Measurements from ENCODE around the gene RHEBL1.

Gene RHEBL1, protein sequence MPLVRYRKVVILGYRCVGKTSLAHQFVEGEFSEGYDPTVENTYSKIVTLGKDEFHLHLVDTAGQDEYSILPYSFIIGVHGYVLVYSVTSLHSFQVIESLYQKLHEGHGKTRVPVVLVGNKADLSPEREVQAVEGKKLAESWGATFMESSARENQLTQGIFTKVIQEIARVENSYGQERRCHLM

DNA sequence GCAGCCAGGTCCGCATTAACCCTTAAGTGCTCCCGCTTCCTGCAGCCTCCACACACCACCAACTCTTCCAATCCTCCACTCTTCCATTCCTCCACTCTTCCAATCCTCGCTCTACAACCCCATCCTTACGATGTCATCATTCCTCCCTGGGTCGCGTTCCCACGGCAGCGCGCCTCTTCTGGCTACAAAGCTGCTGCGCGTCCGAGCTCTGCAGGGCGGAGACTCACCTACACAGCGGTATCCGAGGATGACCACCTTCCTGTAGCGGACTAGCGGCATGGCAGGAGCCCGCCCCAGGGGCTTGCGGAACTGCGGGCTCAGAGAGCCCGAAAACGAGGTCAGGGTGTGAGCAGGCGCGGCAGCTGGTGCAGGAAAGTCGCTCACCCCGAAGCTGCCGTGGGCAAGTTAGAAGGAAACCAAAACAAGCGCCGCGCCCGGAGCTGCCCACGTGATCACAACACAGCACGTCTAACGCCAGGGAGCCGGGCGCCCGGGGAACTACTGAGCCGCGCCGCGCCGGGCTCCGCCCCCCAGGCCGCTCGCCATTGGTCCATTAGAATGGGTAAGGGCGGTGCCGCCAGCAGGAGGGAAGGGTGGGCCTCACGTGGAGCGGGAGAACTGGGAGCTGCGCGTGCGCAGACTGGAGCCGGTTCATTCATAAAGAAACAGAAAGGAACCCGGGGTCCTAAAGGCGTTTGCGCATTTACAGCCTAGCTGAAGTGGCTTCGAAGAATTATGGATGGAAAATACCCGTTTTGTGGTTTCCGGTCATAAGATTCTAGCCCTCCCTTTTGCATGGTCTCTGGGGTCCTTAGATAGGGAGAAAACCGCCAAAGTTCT is at the start of gene RHEBL1:
Gene RHEBL1, minus strand, starts transcription at position 473 of the 840 bp plus-strand sequence. Its CDS starts 194 bp downstream, at position 279.
- TF ChIP-seq, protein P1, sequence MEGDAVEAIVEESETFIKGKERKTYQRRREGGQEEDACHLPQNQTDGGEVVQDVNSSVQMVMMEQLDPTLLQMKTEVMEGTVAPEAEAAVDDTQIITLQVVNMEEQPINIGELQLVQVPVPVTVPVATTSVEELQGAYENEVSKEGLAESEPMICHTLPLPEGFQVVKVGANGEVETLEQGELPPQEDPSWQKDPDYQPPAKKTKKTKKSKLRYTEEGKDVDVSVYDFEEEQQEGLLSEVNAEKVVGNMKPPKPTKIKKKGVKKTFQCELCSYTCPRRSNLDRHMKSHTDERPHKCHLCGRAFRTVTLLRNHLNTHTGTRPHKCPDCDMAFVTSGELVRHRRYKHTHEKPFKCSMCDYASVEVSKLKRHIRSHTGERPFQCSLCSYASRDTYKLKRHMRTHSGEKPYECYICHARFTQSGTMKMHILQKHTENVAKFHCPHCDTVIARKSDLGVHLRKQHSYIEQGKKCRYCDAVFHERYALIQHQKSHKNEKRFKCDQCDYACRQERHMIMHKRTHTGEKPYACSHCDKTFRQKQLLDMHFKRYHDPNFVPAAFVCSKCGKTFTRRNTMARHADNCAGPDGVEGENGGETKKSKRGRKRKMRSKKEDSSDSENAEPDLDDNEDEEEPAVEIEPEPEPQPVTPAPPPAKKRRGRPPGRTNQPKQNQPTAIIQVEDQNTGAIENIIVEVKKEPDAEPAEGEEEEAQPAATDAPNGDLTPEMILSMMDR (IDR thresholded peaks at IDR 0.05; ENCODE audit: extremely low read depth, missing control alignments), result peak; percentile 38
- peak; percentile 96 for DNase-seq (ENCODE audit: low spot score)

DNA sequence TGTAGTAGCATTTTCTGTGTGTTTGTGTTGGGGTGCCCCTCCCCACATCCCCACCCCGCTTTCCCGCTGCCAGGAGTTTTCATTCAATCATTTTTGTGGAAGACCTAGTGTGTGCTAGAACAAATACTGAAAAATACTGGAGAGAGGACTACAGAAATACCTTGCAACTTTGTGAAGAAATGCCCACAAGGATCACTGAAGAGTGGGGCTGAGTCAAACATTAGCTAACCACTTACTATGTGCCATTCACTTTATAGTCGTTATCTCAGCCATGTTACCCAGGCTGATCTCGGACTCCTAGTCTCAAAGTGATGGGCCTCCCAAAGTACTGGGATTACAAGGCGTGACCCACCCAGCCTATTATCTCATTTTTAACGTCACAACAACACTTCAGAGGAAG is 41.4 kb upstream of the RHEBL1 start:
- no peak for DNase-seq (ENCODE audit: low spot score)
- TF ChIP-seq, protein P1 (IDR thresholded peaks at IDR 0.05; ENCODE audit: extremely low read depth, missing control alignments), result no peak

DNA sequence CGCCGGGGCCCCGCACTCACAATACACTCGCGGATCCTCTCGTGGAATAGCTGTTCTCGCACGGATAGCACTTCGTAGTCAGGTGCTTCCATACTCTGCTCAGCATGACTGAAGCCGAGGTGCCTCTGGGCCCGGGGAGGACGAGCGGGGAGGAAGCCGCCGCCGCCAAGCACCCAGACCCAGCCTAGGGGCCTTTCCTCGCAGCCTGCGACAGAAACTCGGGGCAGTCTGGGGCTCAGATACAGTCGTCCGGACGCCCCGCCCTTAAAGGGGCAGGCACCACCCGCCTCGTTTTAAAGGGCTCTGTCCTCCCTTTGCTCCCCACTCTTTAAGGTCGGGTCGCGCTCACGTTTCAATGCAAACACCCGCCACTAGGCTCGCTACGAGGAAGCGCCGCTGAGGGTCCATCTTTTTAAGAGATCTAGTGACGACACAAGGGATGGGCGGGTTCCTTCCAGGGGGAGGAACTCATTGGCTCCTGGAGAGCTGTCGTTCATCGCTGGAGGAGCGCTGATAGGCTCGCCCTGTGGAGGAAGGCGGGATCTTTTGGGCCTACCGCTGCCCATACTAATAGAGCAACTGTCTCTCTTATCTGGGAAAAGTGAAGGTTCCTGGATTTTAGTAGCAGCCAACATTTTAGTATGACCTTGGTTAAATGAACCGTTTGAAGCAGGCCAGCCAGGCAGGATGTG is 40.8 kb upstream of the RHEBL1 start, which contains the start of gene LMBR1L:
Gene LMBR1L, minus strand, starts transcription at position 384 of the 692 bp plus-strand sequence. Its CDS starts 292 bp downstream, at position 92.
- TF ChIP-seq, protein P1 (IDR thresholded peaks at IDR 0.05; ENCODE audit: extremely low read depth, missing control alignments), result no peak
- peak; percentile 96 for DNase-seq (ENCODE audit: low spot score)

DNA sequence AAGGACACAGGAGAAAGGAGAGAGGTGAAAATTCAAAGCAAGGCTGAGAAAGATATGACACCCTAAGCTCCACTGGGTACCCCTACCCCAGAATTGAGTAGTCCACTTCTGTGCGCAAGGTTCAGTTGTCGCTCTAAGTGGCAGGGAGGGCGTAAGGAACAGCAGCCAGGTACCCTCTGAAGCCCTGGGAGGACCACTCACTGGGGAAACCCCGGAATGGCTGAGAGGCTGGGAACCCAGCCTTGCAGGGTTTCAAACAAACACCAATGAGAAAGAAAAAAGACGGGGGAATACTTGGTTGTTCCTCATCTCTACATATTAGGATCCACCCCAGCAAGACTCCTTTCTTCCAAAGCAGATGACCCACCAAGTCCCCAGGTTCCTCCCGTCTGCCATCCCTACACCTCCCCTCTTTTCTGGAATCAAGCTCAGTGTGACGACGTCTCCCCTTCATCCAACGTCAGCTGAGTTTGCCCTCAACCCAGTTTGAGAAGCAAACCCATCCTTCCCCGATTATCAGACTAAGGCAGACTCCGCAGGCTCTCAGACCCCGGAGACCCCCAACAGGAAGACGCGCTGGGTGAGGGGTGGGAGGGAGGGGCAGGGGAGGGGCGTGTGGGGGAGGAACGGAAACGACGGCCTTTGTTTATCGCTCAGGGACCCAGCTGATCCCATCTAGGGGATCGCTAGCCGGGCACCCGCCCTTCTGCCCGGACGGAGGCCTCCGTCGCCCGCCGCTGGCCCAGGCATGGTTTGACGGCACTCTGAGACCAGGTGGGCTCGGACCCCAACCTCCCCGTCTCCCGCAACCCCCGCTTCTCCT is 40.1 kb upstream of the RHEBL1 start:
- DNase-seq (ENCODE audit: low spot score), result peak; percentile 49
- TF ChIP-seq, protein P1 (IDR thresholded peaks at IDR 0.05; ENCODE audit: extremely low read depth, missing control alignments), result no peak

DNA sequence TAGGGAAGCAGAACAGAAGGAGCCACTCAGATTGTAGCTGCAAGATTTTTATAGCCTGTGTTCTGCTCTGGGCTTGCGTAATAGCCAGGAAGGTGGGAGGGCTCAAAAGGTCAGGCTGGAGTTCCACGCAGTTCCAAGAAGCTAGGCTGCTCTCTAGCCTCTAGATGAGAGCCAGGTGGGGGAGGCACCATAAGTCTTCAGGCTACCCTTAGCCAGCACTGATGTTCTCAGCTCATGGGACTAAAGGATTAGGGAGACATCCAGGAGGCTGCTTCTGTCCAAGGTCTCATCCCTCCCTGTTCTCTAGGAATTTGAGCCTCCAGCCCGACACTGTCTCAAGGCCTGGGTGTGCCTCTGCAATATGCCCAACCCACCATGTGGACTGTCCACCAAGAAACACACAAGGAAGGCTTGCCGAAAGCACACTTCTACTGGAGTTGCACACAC is 39.2 kb upstream of the RHEBL1 start:
- TF ChIP-seq, protein P1 (IDR thresholded peaks at IDR 0.05; ENCODE audit: extremely low read depth, missing control alignments), result no peak
- DNase-seq (ENCODE audit: low spot score), result no peak

DNA sequence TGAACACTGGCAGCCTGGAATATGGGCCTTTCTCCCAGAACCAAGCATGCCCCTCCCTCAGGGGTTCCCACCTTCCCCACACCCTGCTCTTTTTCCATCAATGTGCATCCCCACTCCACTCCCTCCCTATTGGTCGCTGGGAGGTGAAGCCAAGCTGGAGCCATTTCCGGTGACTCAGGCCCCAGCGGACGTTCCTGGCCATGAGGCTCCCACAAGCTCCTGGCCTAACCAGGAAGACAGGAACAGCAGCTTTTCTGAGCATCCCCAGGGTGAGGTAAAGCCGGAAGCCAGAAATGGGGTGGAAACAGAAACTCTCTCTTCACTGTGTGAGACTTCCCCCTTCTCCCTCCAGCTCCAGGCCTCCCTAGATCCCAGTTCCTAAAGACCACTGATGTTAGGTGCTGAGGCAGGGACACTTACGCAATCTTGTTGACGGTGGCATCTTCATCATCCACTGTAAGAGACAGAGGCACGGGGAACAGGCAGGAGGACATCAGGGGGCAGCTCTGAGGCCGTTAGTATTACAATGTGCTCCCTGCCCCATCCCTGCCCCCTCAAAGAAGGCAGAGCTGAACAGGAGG is 35.8 kb upstream of the RHEBL1 start:
- no peak for DNase-seq (ENCODE audit: low spot score)
- TF ChIP-seq, protein P1 (IDR thresholded peaks at IDR 0.05; ENCODE audit: extremely low read depth, missing control alignments), result no peak
